ENCODE results near the gene COX4I2.
"Not testable (repeated sequence)": the region's sequence is repeated elsewhere in the genome, so short reads cannot be mapped to it uniquely, and the experiment has no call there.

Gene COX4I2

GRCh38 chr20:31637660-31638059, at the start of gene COX4I2:
TSS of gene COX4I2 (plus strand) at chr20:31637912. CDS start at chr20:31639018, 1,106 bp downstream.
- no peak for DNase-seq

DNA sequence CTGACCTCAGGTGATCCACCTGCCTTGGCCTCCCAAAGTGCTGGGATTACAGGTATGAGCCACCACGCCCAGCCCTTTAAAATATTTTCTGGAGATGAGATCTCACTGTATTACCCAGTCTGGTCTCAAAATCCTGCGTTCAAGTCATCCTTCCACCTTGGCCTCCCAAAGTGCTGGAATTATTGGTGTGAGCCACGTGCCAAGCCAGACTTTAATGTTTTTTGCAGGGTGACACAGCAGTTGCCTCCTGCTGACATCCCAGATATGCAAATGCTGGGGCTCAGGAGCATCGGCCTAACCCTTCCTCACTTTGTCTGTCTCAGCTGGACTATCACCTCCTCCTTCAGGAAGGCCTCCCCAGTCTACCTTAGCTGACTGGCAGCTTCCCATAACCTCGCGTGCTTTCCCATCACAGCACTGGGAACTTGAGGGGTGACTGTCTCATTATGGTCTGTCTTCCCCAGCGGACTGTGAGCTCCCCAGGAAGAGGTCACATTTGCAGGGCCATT, 46.9 kb upstream of the COX4I2 start:
- no peak for DNase-seq

DNA sequence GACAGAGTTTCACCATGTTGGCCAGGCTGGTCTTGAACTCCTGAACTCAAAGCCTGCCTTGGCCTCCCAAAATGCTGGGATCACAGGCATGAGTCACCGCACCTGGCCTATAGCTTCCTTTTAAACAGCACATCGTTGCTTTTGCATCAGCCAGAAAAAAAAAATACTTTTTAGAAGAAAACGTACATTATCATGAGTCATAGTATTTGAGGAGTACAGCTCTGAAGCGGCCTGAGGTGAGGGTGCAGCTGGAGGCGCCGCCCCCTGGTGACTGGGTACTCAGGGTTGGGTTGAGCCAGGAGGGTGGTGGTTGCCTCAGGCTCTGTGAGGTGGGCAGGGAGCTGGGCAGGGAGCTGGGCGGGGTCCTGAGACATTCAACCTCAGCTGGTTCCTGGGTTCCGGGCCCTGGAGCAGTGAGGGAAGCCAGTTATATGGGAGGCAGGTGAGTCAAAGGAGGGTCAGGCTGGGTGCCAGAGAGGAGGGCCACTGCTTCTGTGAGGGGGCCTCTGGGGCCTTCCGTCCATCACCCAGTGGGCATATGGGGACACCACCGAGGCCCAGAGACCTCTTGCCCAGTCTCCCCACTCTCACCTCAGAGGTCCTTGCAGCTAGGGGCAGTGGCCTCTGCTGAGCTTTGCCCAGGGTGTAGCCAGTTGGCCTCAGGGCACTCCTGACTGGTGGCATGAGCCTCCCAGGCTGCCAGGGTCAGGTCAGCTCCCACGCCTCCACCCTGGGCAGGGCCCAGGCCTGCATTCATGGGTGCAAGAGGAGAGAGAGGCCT, 44.3 kb upstream of the COX4I2 start:
- DNase-seq, result no peak

GRCh38 chr20:31594002-31594557, 43.6 kb upstream of the COX4I2 start:
- no peak for DNase-seq

- DNase-seq, result no peak
Observed at GRCh38 chr20:31594558-31595379, 42.9 kb upstream of the COX4I2 start.

GRCh38 chr20:31595380-31595653, 42.4 kb upstream of the COX4I2 start:
- DNase-seq, result no peak

- DNase-seq, result no peak
Observed at GRCh38 chr20:31595654-31596411, 41.9 kb upstream of the COX4I2 start.

GRCh38 chr20:31596412-31596715, 41.3 kb upstream of the COX4I2 start:
- not testable (repeated sequence) for DNase-seq

GRCh38 chr20:31596831-31597480, 40.8 kb upstream of the COX4I2 start:
- no peak for DNase-seq

GRCh38 chr20:31597481-31597855, 40.2 kb upstream of the COX4I2 start:
- DNase-seq, result no peak

GRCh38 chr20:31602431-31602778, 35.3 kb upstream of the COX4I2 start:
- no peak for DNase-seq

GRCh38 chr20:31602779-31603441, 34.8 kb upstream of the COX4I2 start:
- DNase-seq, result no peak

- DNase-seq, result peak; percentile 99
Observed at GRCh38 chr20:31603822-31604566, 33.7 kb upstream of the COX4I2 start.

- DNase-seq, result peak; percentile 61
Observed at GRCh38 chr20:31604567-31605030, 33.1 kb upstream of the COX4I2 start.

DNA sequence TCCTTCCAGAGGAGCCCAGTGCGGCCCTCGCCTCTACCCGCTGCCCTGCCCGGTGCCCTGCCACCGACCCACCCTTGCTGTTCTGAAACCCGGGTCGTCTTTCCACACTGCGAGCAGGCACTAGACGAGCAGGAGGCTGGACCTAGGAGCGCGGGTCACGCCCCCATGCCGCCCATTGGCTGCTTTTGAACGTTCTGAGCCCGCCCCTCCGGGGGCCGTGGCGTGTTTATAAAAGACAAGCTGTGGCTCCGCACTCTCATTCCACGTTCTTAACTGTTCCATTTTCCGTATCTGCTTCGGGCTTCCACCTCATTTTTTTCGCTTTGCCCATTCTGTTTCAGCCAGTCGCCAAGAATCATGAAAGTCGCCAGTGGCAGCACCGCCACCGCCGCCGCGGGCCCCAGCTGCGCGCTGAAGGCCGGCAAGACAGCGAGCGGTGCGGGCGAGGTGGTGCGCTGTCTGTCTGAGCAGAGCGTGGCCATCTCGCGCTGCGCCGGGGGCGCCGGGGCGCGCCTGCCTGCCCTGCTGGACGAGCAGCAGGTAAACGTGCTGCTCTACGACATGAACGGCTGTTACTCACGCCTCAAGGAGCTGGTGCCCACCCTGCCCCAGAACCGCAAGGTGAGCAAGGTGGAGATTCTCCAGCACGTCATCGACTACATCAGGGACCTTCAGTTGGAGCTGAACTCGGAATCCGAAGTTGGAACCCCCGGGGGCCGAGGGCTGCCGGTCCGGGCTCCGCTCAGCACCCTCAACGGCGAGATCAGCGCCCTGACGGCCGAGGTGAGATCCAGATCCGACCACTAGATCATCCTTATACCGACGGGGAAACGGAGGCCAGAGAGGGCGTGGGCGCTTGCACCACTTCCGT, 32.4 kb upstream of the COX4I2 start, which contains the start of gene ID1:
ID1 (plus strand) TSS at position 259 of the 871 bp plus-strand sequence; CDS start at position 358, 99 bp downstream.
- DNase-seq, result peak; percentile 98

DNA sequence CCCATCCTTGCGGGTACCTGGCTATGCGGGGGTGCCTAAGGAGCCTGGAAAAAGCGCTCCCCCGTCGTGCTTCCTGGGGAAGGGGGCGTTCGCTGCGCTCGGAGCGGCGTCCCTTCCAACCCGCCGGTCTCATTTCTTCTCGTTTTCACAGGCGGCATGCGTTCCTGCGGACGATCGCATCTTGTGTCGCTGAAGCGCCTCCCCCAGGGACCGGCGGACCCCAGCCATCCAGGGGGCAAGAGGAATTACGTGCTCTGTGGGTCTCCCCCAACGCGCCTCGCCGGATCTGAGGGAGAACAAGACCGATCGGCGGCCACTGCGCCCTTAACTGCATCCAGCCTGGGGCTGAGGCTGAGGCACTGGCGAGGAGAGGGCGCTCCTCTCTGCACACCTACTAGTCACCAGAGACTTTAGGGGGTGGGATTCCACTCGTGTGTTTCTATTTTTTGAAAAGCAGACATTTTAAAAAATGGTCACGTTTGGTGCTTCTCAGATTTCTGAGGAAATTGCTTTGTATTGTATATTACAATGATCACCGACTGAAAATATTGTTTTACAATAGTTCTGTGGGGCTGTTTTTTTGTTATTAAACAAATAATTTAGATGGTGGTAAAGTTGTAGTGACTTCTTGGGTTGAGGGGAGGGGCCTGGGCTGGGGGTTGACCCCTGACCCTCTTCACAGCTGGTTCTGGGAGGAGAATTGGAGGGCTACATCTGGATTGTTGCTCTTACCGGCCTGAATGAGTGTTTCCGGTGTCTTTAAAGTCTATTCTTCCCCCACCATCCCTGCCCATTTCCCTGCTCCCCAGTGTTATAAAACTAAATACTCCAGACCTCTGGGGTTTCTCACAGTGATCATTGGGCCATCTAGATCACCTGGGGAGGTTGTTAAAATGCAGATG, 31.6 kb upstream of the COX4I2 start:
- peak; percentile 27 for DNase-seq

- peak; percentile 80 for DNase-seq
Observed at GRCh38 chr20:31606804-31607639, 30.7 kb upstream of the COX4I2 start.

DNA sequence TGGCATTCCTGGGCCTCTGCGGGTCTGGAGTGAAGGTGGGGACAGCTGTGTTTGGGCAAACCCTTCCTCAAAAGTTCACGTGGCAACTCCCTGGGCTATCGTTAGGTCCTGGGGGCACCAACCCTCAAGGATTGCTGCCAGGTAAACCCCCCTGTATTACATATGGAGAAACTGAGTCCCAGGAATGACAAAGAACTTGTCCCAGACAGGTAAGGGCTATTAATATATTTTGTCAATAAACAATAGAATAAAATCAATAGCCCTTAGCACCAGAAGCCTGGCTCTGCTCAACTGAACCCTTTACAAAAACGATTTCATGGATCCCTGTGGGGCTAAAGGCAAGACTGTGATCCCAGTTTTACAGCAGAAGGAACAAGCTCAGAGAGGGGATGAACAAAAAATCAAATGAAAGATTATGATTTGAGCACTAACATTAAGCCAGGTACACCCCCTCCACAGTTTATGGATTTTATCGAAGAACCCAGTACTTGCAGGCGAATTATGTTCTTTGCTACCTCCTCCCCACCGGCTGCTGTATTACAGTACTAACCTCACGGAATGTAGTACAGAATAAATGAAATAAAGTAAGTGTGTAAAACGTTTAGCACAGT, 30.0 kb upstream of the COX4I2 start:
- DNase-seq, result no peak
